ENCODE measurements around the gene MDN1.
"Not testable (repeated sequence)": the region's sequence is repeated elsewhere in the genome, so short reads cannot be mapped to it uniquely, and the experiment has no call there.

Gene MDN1

GRCh38 chr6:89813422-89813821 lies 6.2 kb downstream of the MDN1 start:
- DNase-seq (ENCODE audit: low read depth in 2 of 2) = not testable (repeated sequence)

- DNase-seq (ENCODE audit: low read depth in 2 of 2) = no peak
These were observed 12.0 kb downstream of the MDN1 start for GRCh38 chr6:89807581-89807980.

- no peak for DNase-seq (ENCODE audit: low read depth in 2 of 2)
These were observed 13.7 kb downstream of the MDN1 start for GRCh38 chr6:89805814-89806371.

- DNase-seq (ENCODE audit: low read depth in 2 of 2) = no peak
These were observed 16.3 kb downstream of the MDN1 start for GRCh38 chr6:89803271-89803670.

GRCh38 chr6:89799756-89800155 lies 19.8 kb downstream of the MDN1 start:
- no peak for DNase-seq (ENCODE audit: low read depth in 2 of 2)

GRCh38 chr6:89799096-89799495 lies 20.5 kb downstream of the MDN1 start:
- DNase-seq (ENCODE audit: low read depth in 2 of 2) = no peak

GRCh38 chr6:89797317-89797716 lies 22.3 kb downstream of the MDN1 start:
- no peak for DNase-seq (ENCODE audit: low read depth in 2 of 2)

- no peak for DNase-seq (ENCODE audit: low read depth in 2 of 2)
These were observed 25.3 kb downstream of the MDN1 start for GRCh38 chr6:89794324-89794723.

- no peak for DNase-seq (ENCODE audit: low read depth in 2 of 2)
These were observed 26.0 kb downstream of the MDN1 start for GRCh38 chr6:89793586-89793985.

GRCh38 chr6:89792881-89793280 lies 26.7 kb downstream of the MDN1 start:
- DNase-seq (ENCODE audit: low read depth in 2 of 2) = no peak

- DNase-seq (ENCODE audit: low read depth in 2 of 2) = no peak
These were observed 29.2 kb downstream of the MDN1 start for GRCh38 chr6:89790403-89790802.

- DNase-seq (ENCODE audit: low read depth in 2 of 2) = no peak
These were observed 29.6 kb downstream of the MDN1 start for GRCh38 chr6:89789980-89790379.

- DNase-seq (ENCODE audit: low read depth in 2 of 2) = no peak
These were observed 31.8 kb downstream of the MDN1 start for GRCh38 chr6:89787660-89788328.

GRCh38 chr6:89786970-89787369 lies 32.6 kb downstream of the MDN1 start:
- DNase-seq (ENCODE audit: low read depth in 2 of 2) = no peak

- DNase-seq (ENCODE audit: low read depth in 2 of 2) = no peak
These were observed 34.8 kb downstream of the MDN1 start for GRCh38 chr6:89784838-89785237.

GRCh38 chr6:89783293-89783692 lies 36.3 kb downstream of the MDN1 start:
- not testable (repeated sequence) for DNase-seq (ENCODE audit: low read depth in 2 of 2)

- DNase-seq (ENCODE audit: low read depth in 2 of 2) = no peak
These were observed 37.4 kb downstream of the MDN1 start for GRCh38 chr6:89782222-89782621.

- no peak for DNase-seq (ENCODE audit: low read depth in 2 of 2)
These were observed 38.2 kb downstream of the MDN1 start for GRCh38 chr6:89781070-89782034.

GRCh38 chr6:89777455-89777854 lies 42.1 kb downstream of the MDN1 start:
- no peak for DNase-seq (ENCODE audit: low read depth in 2 of 2)

- no peak for DNase-seq (ENCODE audit: low read depth in 2 of 2)
These were observed 42.9 kb downstream of the MDN1 start for GRCh38 chr6:89776583-89777233.

- DNase-seq (ENCODE audit: low read depth in 2 of 2) = no peak
These were observed 44.4 kb downstream of the MDN1 start for GRCh38 chr6:89775150-89775549.

- no peak for DNase-seq (ENCODE audit: low read depth in 2 of 2)
These were observed 50.0 kb downstream of the MDN1 start for GRCh38 chr6:89769572-89769971.
